ENCODE data around the gene CCDC92B. TPM values are rescaled to one million over a fixed set of nuclear protein-coding genes. Genes with fewer than 3 reads are reported as not detected.
"Not testable (repeated sequence)": the region's sequence is repeated elsewhere in the genome, so short reads cannot be mapped to it uniquely, and the experiment has no call there.

The CCDC92B gene
- polyA plus RNA-seq, 6 donors from 2014 or later = not detected

GRCh38 chr17:2701996-2702741 lies 47.3 kb downstream of the CCDC92B start:
- no peaks in the 10 kb centered on the region for H3K9me3 Mint-ChIP-seq
- no peak overlapping the region for H3K4me3 Mint-ChIP-seq
- H3K4me1 Mint-ChIP-seq = peaks cover 12 to 22% (median 13%) of the 10 kb centered on the region in 3 donors
- H3K36me3 Mint-ChIP-seq = no peaks in the 10 kb centered on the region
- no peak for DNase-seq
- H3K27ac Mint-ChIP-seq = no peak overlapping the region
- H3K27me3 Mint-ChIP-seq = no peaks in the 10 kb centered on the region
- no peak for ATAC-seq (ENCODE audit: low read depth in 2 of 2)

- no peaks in the 10 kb centered on the region for H3K9me3 Mint-ChIP-seq
- ATAC-seq (ENCODE audit: low read depth in 2 of 2) (no peak), DNase-seq (no peak)
- peaks cover 9 to 14% (median 14%) of the 10 kb centered on the region in 3 donors for H3K4me1 Mint-ChIP-seq
- no peak overlapping the region for H3K27ac Mint-ChIP-seq
- H3K27me3 Mint-ChIP-seq = no peaks in the 10 kb centered on the region
- H3K4me3 Mint-ChIP-seq = no peak overlapping the region
- no peaks in the 10 kb centered on the region for H3K36me3 Mint-ChIP-seq
These were observed 48.1 kb downstream of the CCDC92B start for GRCh38 chr17:2701161-2701995.

GRCh38 chr17:2700491-2701141 lies 48.8 kb downstream of the CCDC92B start:
- Mint-ChIP-seq H3K36me3 (no peaks in the 10 kb centered on the region), H3K4me3 (no peak overlapping the region), H3K27me3 (no peaks in the 10 kb centered on the region), H3K4me1 (peaks cover 3 to 13% (median 11%) of the 10 kb centered on the region in 3 donors), H3K27ac (no peak overlapping the region), H3K9me3 (no peaks in the 10 kb centered on the region)
- ATAC-seq (ENCODE audit: low read depth in 2 of 2) (no peak), DNase-seq (no peak)

- Mint-ChIP-seq H3K9me3 (no peaks in the 10 kb centered on the region), H3K4me3 (no peak overlapping the region), H3K4me1 (peaks cover 0 to 8% (median 5%) of the 10 kb centered on the region in 3 donors), H3K27ac (peak overlapping the region in 1 of 6 donors; percentile 51), H3K27me3 (no peaks in the 10 kb centered on the region), H3K36me3 (no peaks in the 10 kb centered on the region)
- DNase-seq (no peak), ATAC-seq (ENCODE audit: low read depth in 2 of 2) (no peak)
These were observed 49.4 kb downstream of the CCDC92B start for GRCh38 chr17:2700030-2700490.

- ATAC-seq (ENCODE audit: low read depth in 2 of 2); DNase-seq; H3K27ac Mint-ChIP-seq; H3K4me3 Mint-ChIP-seq; H3K9me3 Mint-ChIP-seq; H3K27me3 Mint-ChIP-seq; H3K36me3 Mint-ChIP-seq; H3K4me1 Mint-ChIP-seq: not testable (repeated sequence)
These were observed 50.1 kb downstream of the CCDC92B start for GRCh38 chr17:2699216-2699805.

- H3K36me3 Mint-ChIP-seq = no peaks in the 10 kb centered on the region
- no peak overlapping the region for H3K4me3 Mint-ChIP-seq
- DNase-seq (no peak), ATAC-seq (ENCODE audit: low read depth in 2 of 2) (no peak)
- no peaks in the 10 kb centered on the region for H3K9me3 Mint-ChIP-seq
- H3K27ac Mint-ChIP-seq = no peak overlapping the region
- H3K4me1 Mint-ChIP-seq = peaks cover 0 to 3% (median 0%) of the 10 kb centered on the region in 3 donors
- H3K27me3 Mint-ChIP-seq = no peaks in the 10 kb centered on the region
These were observed 51.8 kb downstream of the CCDC92B start for GRCh38 chr17:2697611-2698162.

- no peaks in the 10 kb centered on the region for H3K9me3 Mint-ChIP-seq
- ATAC-seq (ENCODE audit: low read depth in 2 of 2) (no peak), DNase-seq (no peak)
- H3K36me3 Mint-ChIP-seq = no peaks in the 10 kb centered on the region
- peaks cover 0 to 3% (median 0%) of the 10 kb centered on the region in 3 donors for H3K4me1 Mint-ChIP-seq
- no peak overlapping the region for H3K27ac Mint-ChIP-seq
- no peak overlapping the region for H3K4me3 Mint-ChIP-seq
- no peaks in the 10 kb centered on the region for H3K27me3 Mint-ChIP-seq
These were observed 53.3 kb downstream of the CCDC92B start for GRCh38 chr17:2695961-2696760.

GRCh38 chr17:2695243-2695960 lies 54.0 kb downstream of the CCDC92B start:
- ATAC-seq (ENCODE audit: low read depth in 2 of 2) = no peak
- no peaks in the 10 kb centered on the region for H3K27me3 Mint-ChIP-seq
- H3K27ac Mint-ChIP-seq = no peak overlapping the region
- H3K4me1 Mint-ChIP-seq = peaks cover 0 to 3% (median 0%) of the 10 kb centered on the region in 3 donors
- peak overlapping the region in 1 of 8 donors; percentile 15 for H3K4me3 Mint-ChIP-seq
- no peaks in the 10 kb centered on the region for H3K9me3 Mint-ChIP-seq
- DNase-seq = no peak
- H3K36me3 Mint-ChIP-seq = no peaks in the 10 kb centered on the region

- ATAC-seq (ENCODE audit: low read depth in 2 of 2) (no peak), DNase-seq (no peak)
- H3K4me3 Mint-ChIP-seq = peak overlapping the region in 1 of 8 donors; percentile 15
- no peaks in the 10 kb centered on the region for H3K27me3 Mint-ChIP-seq
- no peaks in the 10 kb centered on the region for H3K36me3 Mint-ChIP-seq
- peaks cover 0 to 3% (median 0%) of the 10 kb centered on the region in 3 donors for H3K4me1 Mint-ChIP-seq
- H3K27ac Mint-ChIP-seq = no peak overlapping the region
- no peaks in the 10 kb centered on the region for H3K9me3 Mint-ChIP-seq
These were observed 54.8 kb downstream of the CCDC92B start for GRCh38 chr17:2694381-2695242.

GRCh38 chr17:2693561-2694380 lies 55.7 kb downstream of the CCDC92B start:
- no peaks in the 10 kb centered on the region for H3K9me3 Mint-ChIP-seq
- H3K27ac Mint-ChIP-seq = no peak overlapping the region

GRCh38 chr17:2692781-2693135 lies 56.7 kb downstream of the CCDC92B start:
- Mint-ChIP-seq H3K9me3 (no peaks in the 10 kb centered on the region), H3K4me1 (peaks cover 0 to 3% (median under 1%) of the 10 kb centered on the region in 3 donors), H3K27me3 (no peaks in the 10 kb centered on the region), H3K36me3 (no peaks in the 10 kb centered on the region), H3K27ac (no peak overlapping the region), H3K4me3 (no peak overlapping the region)
- DNase-seq (no peak), ATAC-seq (ENCODE audit: low read depth in 2 of 2) (no peak)

More at GRCh38 chr17:2693561-2694380, 55.7 kb downstream of the CCDC92B start:
- Mint-ChIP-seq H3K4me1 (peaks cover 0 to 3% (median 0%) of the 10 kb centered on the region in 3 donors), H3K27me3 (no peaks in the 10 kb centered on the region), H3K4me3 (no peak overlapping the region), H3K36me3 (no peaks in the 10 kb centered on the region)
- no peak for DNase-seq
- ATAC-seq (ENCODE audit: low read depth in 2 of 2) = no peak

Data from naive B cell (primary cell).